ENCODE results near the gene ALDOB. TPM values are rescaled to one million over a fixed set of nuclear protein-coding genes. Genes with fewer than 3 reads are reported as not detected.

The ALDOB gene
- total RNA-seq, 2 experiments from 2014 or later = not detected

GRCh38 chr9:101467690-101468089, 32.1 kb upstream of the ALDOB start:
- Mint-ChIP-seq H3K4me3 (no peak overlapping the region), H3K27ac (no peak overlapping the region), H3K27me3 (peaks cover 83% of the 10 kb centered on the region), H3K36me3 (ENCODE audit: low read depth) (no peaks in the 10 kb centered on the region), H3K9me3 (no peaks in the 10 kb centered on the region), H3K4me1 (ENCODE audit: low read depth) (no peaks in the 10 kb centered on the region)
- Histone ChIP-seq H3K27me3 (ENCODE audit: control insufficient read depth in 1 of 2, insufficient read depth in 2 of 2, low read length in 2 of 2) (peaks cover 13 to 26% of the 10 kb centered on the region in 2 experiments), H3K4me3 (ENCODE audit: low read length) (no peak overlapping the region), H3K9me3 (ENCODE audit: control insufficient read depth in 1 of 2, insufficient read depth in 1 of 2, low read length in 2 of 2) (no peaks in the 10 kb centered on the region), H3K27ac (ENCODE audit: low read depth in 1 of 2, low read length in 2 of 2) (no peak overlapping the region), H3K4me1 (ENCODE audit: insufficient read depth, low read length) (no peaks in the 10 kb centered on the region), H3K36me3 (ENCODE audit: insufficient read depth, low read length) (no peaks in the 10 kb centered on the region)
- ATAC-seq (ENCODE audit: poor library complexity) = no peak
- ChIA-PET POLR2A (no interaction called here), CTCF (no interaction called here)
- TF ChIP-seq CTCF (IDR thresholded peaks at IDR 0.05) = no peak
- intact Hi-C loops (cut with DNase I, micrococcal nuclease) = loop anchor here in 1 of 2 experiments (10.0 kb wide), 1 partner anchor 257 kb away; no protein-coding TSS in a partner anchor
- no peak for DNase-seq

GRCh38 chr9:101466863-101467262, 31.3 kb upstream of the ALDOB start:
- intact Hi-C loops (cut with DNase I, micrococcal nuclease) = loop anchor here in 1 of 2 experiments (10.0 kb wide), 1 partner anchor 258 kb away; no protein-coding TSS in a partner anchor
- no peaks in the 10 kb centered on the region for H3K36me3 Mint-ChIP-seq (ENCODE audit: low read depth)
- Histone ChIP-seq H3K9me3 (ENCODE audit: control insufficient read depth in 1 of 2, insufficient read depth in 1 of 2, low read length in 2 of 2) (no peaks in the 10 kb centered on the region), H3K4me1 (ENCODE audit: insufficient read depth, low read length) (no peaks in the 10 kb centered on the region), H3K27ac (ENCODE audit: low read depth in 1 of 2, low read length in 2 of 2) (no peak overlapping the region), H3K27me3 (ENCODE audit: control insufficient read depth in 1 of 2, insufficient read depth in 2 of 2, low read length in 2 of 2) (peaks cover 10 to 18% of the 10 kb centered on the region in 2 experiments), H3K4me3 (ENCODE audit: low read length) (no peak overlapping the region), H3K36me3 (ENCODE audit: insufficient read depth, low read length) (no peaks in the 10 kb centered on the region)
- no peak overlapping the region for H3K27ac Mint-ChIP-seq
- H3K9me3 Mint-ChIP-seq = no peaks in the 10 kb centered on the region
- no peak for TF ChIP-seq CTCF (IDR thresholded peaks at IDR 0.05)
- peaks cover 79% of the 10 kb centered on the region for H3K27me3 Mint-ChIP-seq
- ATAC-seq (ENCODE audit: poor library complexity) (no peak), DNase-seq (no peak)
- CTCF ChIA-PET = no interaction called here
- POLR2A ChIA-PET = no interaction called here
- H3K4me1 Mint-ChIP-seq (ENCODE audit: low read depth) = no peaks in the 10 kb centered on the region
- H3K4me3 Mint-ChIP-seq = no peak overlapping the region

- intact Hi-C loops (cut with DNase I, micrococcal nuclease) = loop anchor here in 1 of 2 experiments (10.0 kb wide), 1 partner anchor 259 kb away; no protein-coding TSS in a partner anchor
- no peak for TF ChIP-seq CTCF (IDR thresholded peaks at IDR 0.05)
- Histone ChIP-seq H3K4me3 (ENCODE audit: low read length) (no peak overlapping the region), H3K27ac (ENCODE audit: low read depth in 1 of 2, low read length in 2 of 2) (no peak overlapping the region), H3K36me3 (ENCODE audit: insufficient read depth, low read length) (no peaks in the 10 kb centered on the region), H3K9me3 (ENCODE audit: control insufficient read depth in 1 of 2, insufficient read depth in 1 of 2, low read length in 2 of 2) (no peaks in the 10 kb centered on the region), H3K4me1 (ENCODE audit: insufficient read depth, low read length) (no peaks in the 10 kb centered on the region), H3K27me3 (ENCODE audit: control insufficient read depth in 1 of 2, insufficient read depth in 2 of 2, low read length in 2 of 2) (peaks cover 10 to 17% of the 10 kb centered on the region in 2 experiments)
- ATAC-seq (ENCODE audit: poor library complexity) (no peak), DNase-seq (peak in 3 of 14 experiments; percentile 5 to 12 (median 5))
- no peaks in the 10 kb centered on the region for H3K9me3 Mint-ChIP-seq
- no peak overlapping the region for H3K4me3 Mint-ChIP-seq
- H3K4me1 Mint-ChIP-seq (ENCODE audit: low read depth) = no peaks in the 10 kb centered on the region
- H3K36me3 Mint-ChIP-seq (ENCODE audit: low read depth) = no peaks in the 10 kb centered on the region
- H3K27ac Mint-ChIP-seq = no peak overlapping the region
- H3K27me3 Mint-ChIP-seq = peaks cover 71% of the 10 kb centered on the region
- ChIA-PET POLR2A (no interaction called here), CTCF (interaction anchor here (0.6 kb wide), 1 partner anchor 1691 kb away, joined by 3 read pairs; no protein-coding TSS in a partner anchor)
Observed at GRCh38 chr9:101465326-101465915, 29.8 kb upstream of the ALDOB start.

Data from CD4-positive, alpha-beta T cell (primary cell).